ENCODE results near the gene BCAP31.
"Not testable (repeated sequence)": the region's sequence is repeated elsewhere in the genome, so short reads cannot be mapped to it uniquely, and the experiment has no call there.

BCAP31 gene

DNA sequence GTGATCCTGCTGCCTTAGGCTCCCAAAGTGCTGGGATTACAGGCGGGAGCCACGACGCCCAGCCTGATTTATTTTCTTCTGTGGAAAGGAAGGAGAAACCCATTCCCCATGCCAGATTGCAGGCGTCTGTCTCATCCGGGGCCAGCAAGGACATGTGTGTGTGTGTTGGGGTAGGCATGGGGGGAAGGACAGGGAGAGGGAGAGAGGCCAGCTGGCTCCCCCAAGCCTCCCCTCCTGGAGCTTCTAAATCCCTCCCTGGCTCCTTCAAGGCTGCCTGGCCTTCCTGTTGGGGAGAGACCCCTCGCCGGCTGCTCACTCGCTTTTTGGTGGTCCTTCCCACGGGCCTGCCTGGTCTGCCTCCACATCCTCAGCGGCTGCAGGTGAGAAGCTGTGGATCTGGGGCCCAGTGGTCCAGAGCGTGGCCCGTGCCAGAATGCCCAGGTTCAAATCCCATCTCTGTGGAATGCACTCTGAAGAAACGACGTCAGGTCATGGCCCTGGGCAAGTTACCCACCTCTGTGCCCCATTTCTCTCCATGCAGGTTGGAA, 38.5 kb upstream of the BCAP31 start:
- DNase-seq = no peak

DNA sequence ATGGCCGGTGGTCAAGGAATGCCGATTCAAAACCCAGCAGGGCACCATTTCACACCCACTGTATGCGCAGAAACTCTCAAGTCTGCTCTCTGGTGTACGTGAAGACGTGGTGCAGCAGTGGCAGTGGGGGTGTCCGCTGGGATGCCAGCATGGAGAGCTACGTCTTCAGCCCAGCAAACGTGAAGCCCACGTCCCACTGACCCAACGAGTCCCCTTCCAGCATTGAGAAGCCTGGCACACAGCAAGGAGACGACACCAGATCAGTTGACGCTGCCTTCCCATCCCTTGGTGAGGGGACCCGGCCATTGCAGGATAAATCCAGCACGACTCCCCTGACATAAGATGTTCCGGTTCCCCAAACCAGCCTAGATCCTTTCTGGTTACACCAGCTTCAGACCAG, 37.7 kb upstream of the BCAP31 start:
- DNase-seq = no peak

DNA sequence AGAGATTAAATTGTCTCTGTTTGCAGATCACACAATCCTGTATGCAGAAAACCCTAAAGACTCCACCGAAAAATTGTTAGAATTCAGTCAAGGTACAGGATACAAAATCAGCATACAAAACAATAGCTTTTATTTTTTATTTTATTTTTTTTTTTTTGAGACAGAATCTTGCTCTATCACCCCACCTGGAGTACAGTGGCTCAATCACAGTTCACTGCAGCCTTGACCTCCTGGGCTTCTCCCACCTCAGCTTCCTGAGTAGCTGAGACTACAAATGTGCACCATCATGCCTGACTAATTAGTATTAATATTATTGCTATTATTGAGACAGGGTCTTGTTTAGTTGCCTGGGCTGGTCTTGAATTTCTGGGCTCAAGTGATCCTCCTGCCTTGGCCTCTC, 30.9 kb upstream of the BCAP31 start:
- no peak for DNase-seq

DNA sequence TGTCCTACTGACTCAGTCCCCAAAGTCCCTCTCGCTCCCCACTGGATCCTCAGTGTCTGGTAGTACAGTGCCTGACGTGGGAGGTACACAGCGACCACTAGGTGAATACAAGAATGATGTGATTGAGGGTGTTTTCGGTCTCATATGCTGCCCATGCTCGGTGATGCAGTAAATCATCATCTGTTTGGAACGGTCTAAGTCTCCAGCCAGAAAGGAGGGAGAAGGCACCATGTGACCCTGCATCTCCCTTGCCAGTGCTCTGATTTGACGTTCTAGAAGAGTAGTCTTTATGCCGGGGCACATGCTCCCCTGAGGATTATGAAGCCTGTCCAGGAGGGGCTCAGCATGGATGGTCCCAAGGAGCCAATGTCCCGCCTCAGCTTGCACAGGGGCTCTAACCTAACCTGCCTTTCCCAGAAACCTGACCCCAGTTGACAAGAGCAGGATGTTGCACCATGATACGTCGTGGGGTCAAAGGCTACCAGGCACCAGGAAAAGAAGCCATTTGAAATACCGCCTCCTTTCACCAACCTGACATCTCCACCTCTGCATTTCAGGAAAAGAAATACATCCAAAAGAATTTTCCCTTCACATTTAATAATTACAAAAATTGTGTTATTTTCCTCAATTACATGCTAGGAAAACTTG, 26.1 kb upstream of the BCAP31 start:
- no peak for DNase-seq

DNA sequence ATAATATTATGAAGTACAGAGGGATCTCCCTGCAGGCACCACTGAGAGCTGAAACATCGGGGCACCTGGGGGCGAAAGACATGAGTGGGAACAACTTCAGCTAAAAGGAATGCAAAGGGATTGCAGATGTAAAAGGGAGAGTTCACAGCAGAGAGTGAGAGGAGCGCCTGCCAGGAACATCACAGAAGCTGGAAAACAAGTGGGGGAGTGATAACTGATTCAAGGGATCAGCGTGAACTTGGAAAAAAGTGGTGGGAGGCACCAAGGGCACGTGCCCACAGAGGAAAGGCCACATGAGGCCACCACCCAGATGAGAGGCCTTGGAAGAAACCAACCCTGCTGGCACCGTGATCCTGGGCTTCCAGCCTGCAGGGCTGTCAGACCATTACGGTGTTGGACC, 24.8 kb upstream of the BCAP31 start:
- not testable (repeated sequence) for DNase-seq

- DNase-seq = not testable (repeated sequence)
Observed at GRCh38 chrX:153746991-153747390, 22.8 kb upstream of the BCAP31 start.

GRCh38 chrX:153746359-153746758, 22.2 kb upstream of the BCAP31 start:
- no peak for DNase-seq

DNA sequence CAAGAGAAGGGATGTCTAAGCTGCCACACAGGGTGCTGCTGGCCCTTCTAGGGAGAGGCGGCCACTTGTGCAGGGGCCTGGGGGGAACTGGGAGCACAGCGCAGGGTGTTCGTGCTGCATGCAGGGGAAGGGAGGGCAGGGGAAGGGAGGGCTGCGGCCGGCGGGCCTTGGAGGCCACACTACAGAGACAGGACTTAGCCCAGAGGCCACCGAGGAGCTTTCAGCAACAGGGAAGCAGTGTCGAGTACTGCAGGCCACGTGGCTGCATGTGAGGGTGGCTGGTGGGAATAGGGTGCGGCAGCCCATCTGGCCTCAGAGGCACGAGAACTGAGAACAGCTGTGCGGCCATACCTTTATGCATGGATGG, 20.9 kb upstream of the BCAP31 start:
- not testable (repeated sequence) for DNase-seq

DNA sequence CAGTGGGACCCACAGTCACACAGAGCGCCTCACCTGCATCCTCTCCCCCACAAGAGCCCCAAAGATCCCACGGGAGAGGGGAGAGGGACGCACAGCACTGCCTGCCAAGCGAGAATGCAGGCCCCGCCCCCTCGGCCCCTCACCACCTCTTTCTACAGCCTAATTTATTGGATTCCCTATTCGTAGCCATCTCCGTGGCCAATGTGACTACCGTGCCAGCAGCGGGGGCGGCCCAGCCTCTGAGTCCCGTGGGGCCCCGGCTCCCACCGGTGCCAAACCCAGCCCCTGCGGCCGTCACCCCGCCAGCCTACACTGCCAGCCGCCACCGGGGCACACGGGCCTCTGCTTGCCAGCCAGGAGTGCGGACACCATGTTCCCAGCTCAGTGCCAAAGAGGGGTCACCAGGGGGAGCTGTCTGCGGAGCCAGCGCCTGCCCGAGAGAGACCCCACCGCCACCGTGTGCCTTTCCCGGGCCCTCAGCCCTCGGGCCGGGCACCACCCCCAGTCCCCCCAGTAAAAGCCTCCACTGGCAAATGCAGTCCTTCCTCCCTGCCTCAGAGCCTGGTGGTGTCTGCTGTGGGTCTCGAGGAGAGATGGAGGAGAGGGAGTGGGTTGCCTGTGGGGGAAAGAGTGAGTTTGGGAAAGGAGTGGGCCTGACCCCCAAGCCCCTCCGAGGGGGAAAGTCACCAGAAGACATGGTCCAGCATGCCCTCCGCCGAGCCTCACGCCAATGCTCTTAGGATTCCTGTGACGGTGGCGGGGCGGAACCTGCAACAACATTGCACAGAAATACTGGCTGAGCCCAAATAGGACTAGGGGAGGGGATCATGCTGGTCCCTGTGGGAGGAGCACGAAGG, 20.3 kb upstream of the BCAP31 start:
- no peak for DNase-seq

- not testable (repeated sequence) for DNase-seq
Observed at GRCh38 chrX:153743468-153744209, 19.5 kb upstream of the BCAP31 start.

DNA sequence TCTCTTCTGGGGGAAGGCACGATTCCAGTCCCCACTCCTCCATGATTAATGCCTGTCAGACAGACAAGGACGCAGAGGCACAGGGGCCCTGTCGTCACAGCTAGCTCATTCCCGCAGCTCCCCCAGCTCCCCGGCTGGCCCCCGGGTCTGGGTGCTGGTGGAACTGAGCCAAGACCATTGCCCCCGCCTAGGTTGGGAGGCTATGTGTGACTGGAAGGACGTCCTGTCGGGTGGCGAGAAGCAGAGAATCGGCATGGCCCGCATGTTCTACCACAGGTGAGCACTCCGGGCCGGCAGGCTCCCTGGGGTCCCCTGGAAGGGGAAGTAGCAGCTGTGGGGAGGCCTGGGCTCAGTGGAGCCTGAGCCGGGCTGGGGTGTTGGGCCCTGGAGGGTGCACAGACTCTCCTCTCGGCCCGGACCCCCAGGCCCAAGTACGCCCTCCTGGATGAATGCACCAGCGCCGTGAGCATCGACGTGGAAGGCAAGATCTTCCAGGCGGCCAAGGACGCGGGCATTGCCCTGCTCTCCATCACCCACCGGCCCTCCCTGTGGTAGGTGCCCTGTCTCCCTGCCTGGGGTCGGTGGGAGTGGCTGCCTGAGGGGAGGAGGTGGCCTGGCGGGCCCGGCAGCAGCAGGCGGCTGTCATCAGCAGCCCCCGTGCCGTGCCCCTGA, 18.7 kb upstream of the BCAP31 start:
- not testable (repeated sequence) for DNase-seq

- DNase-seq = not testable (repeated sequence)
Observed at GRCh38 chrX:153742111-153742510, 17.9 kb upstream of the BCAP31 start.

GRCh38 chrX:153741446-153741845, 17.3 kb upstream of the BCAP31 start:
- DNase-seq = no peak

- DNase-seq = no peak
Observed at GRCh38 chrX:153740631-153741222, 16.5 kb upstream of the BCAP31 start.

DNA sequence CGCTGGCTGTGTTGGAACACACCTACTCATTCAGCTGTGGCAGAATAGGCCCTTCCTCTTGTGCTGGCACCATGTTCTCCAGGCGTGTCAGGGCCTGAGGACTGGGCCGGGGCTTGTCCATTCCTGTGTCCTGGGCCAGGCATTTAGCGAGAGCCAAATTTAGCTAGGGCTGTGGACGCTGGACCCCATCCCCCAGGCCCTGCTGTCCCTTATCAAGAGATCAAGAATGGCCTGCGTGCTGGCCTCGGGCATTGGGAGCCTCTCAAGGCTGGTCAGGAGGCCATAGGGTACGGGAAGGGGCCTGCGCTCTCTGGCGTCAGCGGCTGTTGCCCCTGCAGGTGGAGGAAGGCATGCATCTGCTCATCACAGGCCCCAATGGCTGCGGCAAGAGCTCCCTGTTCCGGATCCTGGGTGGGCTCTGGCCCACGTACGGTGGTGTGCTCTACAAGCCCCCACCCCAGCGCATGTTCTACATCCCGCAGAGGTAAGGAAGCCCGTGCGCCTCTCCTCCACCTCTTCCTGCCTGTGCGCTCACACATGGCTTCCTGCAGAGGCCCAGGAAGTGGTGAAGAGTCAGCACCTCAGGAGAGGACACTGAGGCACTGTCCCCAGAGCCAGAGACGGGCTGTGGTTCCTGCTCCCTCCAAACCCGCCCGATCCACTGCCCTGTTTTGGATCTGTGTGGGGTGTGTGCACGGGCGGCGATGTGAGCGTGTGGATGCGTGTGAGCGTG, 15.7 kb upstream of the BCAP31 start:
- DNase-seq = no peak

DNA sequence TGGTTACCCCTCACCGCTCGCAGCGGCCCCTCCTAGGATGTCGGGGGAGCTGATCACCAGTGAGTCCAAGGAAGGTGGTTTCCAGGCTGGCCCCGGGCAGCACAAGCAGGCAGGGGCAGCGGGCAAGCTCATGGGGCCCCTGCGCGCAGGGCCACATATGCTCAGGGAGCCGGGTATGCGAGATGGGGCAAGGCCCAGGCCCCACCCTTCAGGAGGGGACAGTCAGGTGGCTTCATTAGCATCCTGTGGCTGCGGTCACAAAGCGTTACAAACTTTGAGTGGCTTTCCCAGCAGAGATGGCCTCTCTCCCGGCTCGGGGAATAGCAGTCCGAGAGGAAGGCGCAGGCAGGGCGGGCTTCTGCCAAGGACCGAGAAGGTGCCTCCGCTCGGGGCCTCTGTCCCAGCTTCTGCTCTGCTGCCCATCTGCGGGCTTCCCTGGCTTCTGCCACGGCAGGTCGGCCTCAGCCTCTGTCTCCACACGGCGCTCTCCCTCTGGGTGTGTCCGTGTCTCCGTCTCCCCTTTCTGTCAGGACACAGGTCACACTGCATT, 13.9 kb upstream of the BCAP31 start:
- DNase-seq = no peak

- DNase-seq = no peak
Observed at GRCh38 chrX:153736871-153737441, 12.8 kb upstream of the BCAP31 start.

DNA sequence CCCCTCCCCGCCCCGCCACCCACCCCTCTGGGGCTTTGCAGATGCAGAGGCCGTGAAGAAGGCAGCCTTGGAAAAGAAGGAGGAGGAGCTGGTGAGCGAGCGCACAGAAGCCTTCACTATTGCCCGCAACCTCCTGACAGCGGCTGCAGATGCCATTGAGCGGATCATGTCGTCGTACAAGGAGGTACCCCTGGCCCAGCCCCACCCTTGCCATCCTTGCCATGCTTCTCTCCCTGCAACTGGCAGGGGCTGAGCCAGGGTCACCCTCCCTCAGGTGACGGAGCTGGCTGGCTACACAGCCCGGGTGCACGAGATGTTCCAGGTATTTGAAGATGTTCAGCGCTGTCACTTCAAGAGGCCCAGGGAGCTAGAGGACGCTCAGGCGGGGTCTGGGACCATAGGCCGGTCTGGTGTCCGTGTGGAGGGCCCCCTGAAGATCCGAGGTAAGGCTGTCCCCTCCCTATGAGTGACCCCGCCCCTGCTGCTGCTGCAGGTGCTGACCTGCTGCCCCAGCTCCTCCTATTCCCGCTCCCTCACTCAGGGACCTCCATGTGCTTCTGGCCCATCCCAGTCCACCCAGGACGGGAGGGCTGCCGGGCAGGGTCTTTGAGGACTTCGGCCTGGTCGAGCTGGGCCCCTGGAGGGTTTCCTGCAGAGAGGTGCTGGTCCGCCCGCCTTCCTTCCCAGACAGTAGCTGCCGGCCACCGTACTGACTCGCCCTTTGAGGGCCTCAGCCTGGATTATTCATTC, 12.1 kb upstream of the BCAP31 start:
- DNase-seq = no peak

DNA sequence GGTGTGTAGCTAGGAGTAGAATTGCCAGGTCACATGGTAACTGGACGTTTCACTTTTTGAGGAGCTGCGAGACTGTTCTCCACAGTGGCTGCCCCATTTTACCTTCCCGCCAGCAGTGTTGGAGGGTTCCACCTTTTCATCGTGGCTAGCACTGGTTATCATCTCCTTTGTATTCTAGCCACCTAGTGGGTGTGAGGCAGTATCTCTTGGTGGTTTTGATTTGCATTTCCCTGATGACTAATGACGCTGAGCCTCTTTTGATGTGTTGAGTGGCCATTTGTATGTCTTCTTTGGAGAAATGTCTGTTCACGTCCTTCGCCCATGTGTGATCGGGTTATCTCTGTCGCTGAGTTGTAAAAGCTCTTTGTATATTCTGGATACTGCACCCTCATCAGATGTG, 11.1 kb upstream of the BCAP31 start:
- no peak for DNase-seq

DNA sequence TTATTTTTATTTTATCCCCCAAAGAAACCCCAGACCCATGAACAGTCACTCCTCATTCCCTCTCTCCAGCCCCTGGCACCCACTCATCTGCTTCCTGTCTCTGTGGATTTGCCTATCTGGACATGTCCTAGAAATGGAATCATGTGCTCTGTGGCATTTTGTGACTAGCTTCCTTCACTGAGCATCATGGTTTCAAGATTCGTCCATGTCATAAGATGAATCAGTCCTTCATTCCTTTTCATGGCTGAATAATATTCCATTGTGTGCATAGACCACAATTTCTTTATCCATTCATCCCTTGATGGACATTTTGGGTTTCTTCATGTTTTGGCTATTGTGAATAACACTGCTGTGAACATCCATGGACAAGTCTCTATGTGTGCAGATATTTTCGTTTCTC, 10.7 kb upstream of the BCAP31 start:
- DNase-seq = no peak

All from activated CD4-positive, alpha-beta T cell treated with anti-CD3 and anti-CD28 coated beads for 1 hour (primary cell).